Measurements from ENCODE around the gene PGAP3. TPM values are rescaled to one million over a fixed set of nuclear protein-coding genes. Genes with fewer than 3 reads are reported as not detected.

Gene PGAP3
- total RNA-seq, 2 donors from 2014 or later, result 22.6 to 29.3 TPM

- Histone ChIP-seq H3K36me3 (ENCODE audit: control insufficient read depth, insufficient read depth, low read length) (no peaks in the 10 kb centered on the region), H3K27me3 (ENCODE audit: control insufficient read depth, insufficient read depth, low read length, poor library complexity, severe bottlenecking) (peaks cover 21% of the 10 kb centered on the region), H3K9ac (ENCODE audit: extremely low read depth, low read length, poor library complexity, severe bottlenecking) (no peak overlapping the region), H3K4me3 (ENCODE audit: low read length) (no peak overlapping the region), H3K9me3 (ENCODE audit: control insufficient read depth, low read length) (no peaks in the 10 kb centered on the region), H3K4me1 (ENCODE audit: control insufficient read depth, insufficient read depth, low read length) (peaks cover 10% of the 10 kb centered on the region), H3K27ac (ENCODE audit: low read depth, low read length) (no peak overlapping the region)
- 25 to 41% methylated on average over 4 to 6 of the region's 6 CpGs for WGBS, 2 experiments (ENCODE audit: insufficient coverage in 1 of 2, insufficient read length in 1 of 2)
- Mint-ChIP-seq H3K9me3 (no peaks in the 10 kb centered on the region), H3K4me1 (peaks cover 34% of the 10 kb centered on the region), H3K4me3 (no peak overlapping the region), H3K27me3 (ENCODE audit: insufficient read depth) (peaks cover 22% of the 10 kb centered on the region), H3K27ac (no peak overlapping the region), H3K36me3 (ENCODE audit: low read depth) (no peaks in the 10 kb centered on the region)
- TF ChIP-seq, protein P1, sequence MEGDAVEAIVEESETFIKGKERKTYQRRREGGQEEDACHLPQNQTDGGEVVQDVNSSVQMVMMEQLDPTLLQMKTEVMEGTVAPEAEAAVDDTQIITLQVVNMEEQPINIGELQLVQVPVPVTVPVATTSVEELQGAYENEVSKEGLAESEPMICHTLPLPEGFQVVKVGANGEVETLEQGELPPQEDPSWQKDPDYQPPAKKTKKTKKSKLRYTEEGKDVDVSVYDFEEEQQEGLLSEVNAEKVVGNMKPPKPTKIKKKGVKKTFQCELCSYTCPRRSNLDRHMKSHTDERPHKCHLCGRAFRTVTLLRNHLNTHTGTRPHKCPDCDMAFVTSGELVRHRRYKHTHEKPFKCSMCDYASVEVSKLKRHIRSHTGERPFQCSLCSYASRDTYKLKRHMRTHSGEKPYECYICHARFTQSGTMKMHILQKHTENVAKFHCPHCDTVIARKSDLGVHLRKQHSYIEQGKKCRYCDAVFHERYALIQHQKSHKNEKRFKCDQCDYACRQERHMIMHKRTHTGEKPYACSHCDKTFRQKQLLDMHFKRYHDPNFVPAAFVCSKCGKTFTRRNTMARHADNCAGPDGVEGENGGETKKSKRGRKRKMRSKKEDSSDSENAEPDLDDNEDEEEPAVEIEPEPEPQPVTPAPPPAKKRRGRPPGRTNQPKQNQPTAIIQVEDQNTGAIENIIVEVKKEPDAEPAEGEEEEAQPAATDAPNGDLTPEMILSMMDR (conservative IDR thresholded peaks at IDR 0.05), result no peak
- peak; percentile 86 for DNase-seq
Observed at GRCh38 chr17:39631403-39631802, 56.5 kb downstream of the PGAP3 start.

GRCh38 chr17:39629898-39630297 lies 58.0 kb downstream of the PGAP3 start:
- no peak overlapping the region for H3K4me3 Mint-ChIP-seq
- Histone ChIP-seq H3K4me1 (ENCODE audit: control insufficient read depth, insufficient read depth, low read length) (peaks cover 10% of the 10 kb centered on the region), H3K9me3 (ENCODE audit: control insufficient read depth, low read length) (no peaks in the 10 kb centered on the region), H3K27ac (ENCODE audit: low read depth, low read length) (no peak overlapping the region), H3K4me3 (ENCODE audit: low read length) (no peak overlapping the region), H3K36me3 (ENCODE audit: control insufficient read depth, insufficient read depth, low read length) (no peaks in the 10 kb centered on the region), H3K27me3 (ENCODE audit: control insufficient read depth, insufficient read depth, low read length, poor library complexity, severe bottlenecking) (peaks cover 36% of the 10 kb centered on the region), H3K9ac (ENCODE audit: extremely low read depth, low read length, poor library complexity, severe bottlenecking) (no peak overlapping the region)
- no peaks in the 10 kb centered on the region for H3K36me3 Mint-ChIP-seq (ENCODE audit: low read depth)
- DNase-seq, result no peak
- H3K27me3 Mint-ChIP-seq (ENCODE audit: insufficient read depth), result peaks cover 37% of the 10 kb centered on the region
- no peak overlapping the region for H3K27ac Mint-ChIP-seq
- TF ChIP-seq, protein P1 (conservative IDR thresholded peaks at IDR 0.05), result no peak
- 89 to 91% methylated on average over 12 of the region's 12 CpGs for WGBS, 2 experiments (ENCODE audit: insufficient coverage in 1 of 2, insufficient read length in 1 of 2)
- peaks cover 26% of the 10 kb centered on the region for H3K4me1 Mint-ChIP-seq
- no peaks in the 10 kb centered on the region for H3K9me3 Mint-ChIP-seq

GRCh38 chr17:39629494-39629880 lies 58.4 kb downstream of the PGAP3 start:
- Histone ChIP-seq H3K27me3 (ENCODE audit: control insufficient read depth, insufficient read depth, low read length, poor library complexity, severe bottlenecking) (peaks cover 40% of the 10 kb centered on the region), H3K4me1 (ENCODE audit: control insufficient read depth, insufficient read depth, low read length) (peaks cover 10% of the 10 kb centered on the region), H3K9ac (ENCODE audit: extremely low read depth, low read length, poor library complexity, severe bottlenecking) (no peak overlapping the region), H3K36me3 (ENCODE audit: control insufficient read depth, insufficient read depth, low read length) (no peaks in the 10 kb centered on the region), H3K9me3 (ENCODE audit: control insufficient read depth, low read length) (no peaks in the 10 kb centered on the region), H3K27ac (ENCODE audit: low read depth, low read length) (no peak overlapping the region), H3K4me3 (ENCODE audit: low read length) (no peak overlapping the region)
- H3K27ac Mint-ChIP-seq, result no peak overlapping the region
- 75 to 85% methylated on average over 1 to 3 of the region's 3 CpGs for WGBS, 2 experiments (ENCODE audit: insufficient coverage in 1 of 2, insufficient read length in 1 of 2)
- H3K4me3 Mint-ChIP-seq, result no peak overlapping the region
- TF ChIP-seq, protein P1 (conservative IDR thresholded peaks at IDR 0.05), result no peak
- peaks cover 26% of the 10 kb centered on the region for H3K4me1 Mint-ChIP-seq
- H3K36me3 Mint-ChIP-seq (ENCODE audit: low read depth), result no peaks in the 10 kb centered on the region
- H3K9me3 Mint-ChIP-seq, result no peaks in the 10 kb centered on the region
- H3K27me3 Mint-ChIP-seq (ENCODE audit: insufficient read depth), result peaks cover 41% of the 10 kb centered on the region
- DNase-seq, result no peak
